Liver (tissue), 3 donors: ENCODE results near the gene DIAPH2.

Experiments used
- HNF4A ChIP-seq, 2 donors: conservative IDR thresholded peaks; 2 replicates each; pipeline ENCODE4 v1.6.1; 2016; ENCODE audit warnings: antibody characterized with exemption in 2 of 2, mild to moderate bottlenecking in 2 of 2
- YY1 ChIP-seq: IDR thresholded peaks from 2 replicates; pipeline ENCODE4 v1.6.1; 2016; ENCODE audit warnings: antibody characterized with exemption, mild to moderate bottlenecking
- TF ChIP-seq, protein P1 (sequence below): fragments of 150-350 bp; IDR thresholded peaks from 2 replicates; pipeline ENCODE4 v1.5.1; 2017; ENCODE audit warnings: improper control_type of control experiment, low read depth, low read length; ENCODE audit not compliant: missing input control
- TF ChIP-seq, protein P2 (sequence below): IDR thresholded peaks from 2 replicates; pipeline ENCODE4 v1.6.1; 2016; ENCODE audit warnings: antibody characterized with exemption, mild to moderate bottlenecking
- donor health status: healthy.
- donor health status: healthy.

DNA sequence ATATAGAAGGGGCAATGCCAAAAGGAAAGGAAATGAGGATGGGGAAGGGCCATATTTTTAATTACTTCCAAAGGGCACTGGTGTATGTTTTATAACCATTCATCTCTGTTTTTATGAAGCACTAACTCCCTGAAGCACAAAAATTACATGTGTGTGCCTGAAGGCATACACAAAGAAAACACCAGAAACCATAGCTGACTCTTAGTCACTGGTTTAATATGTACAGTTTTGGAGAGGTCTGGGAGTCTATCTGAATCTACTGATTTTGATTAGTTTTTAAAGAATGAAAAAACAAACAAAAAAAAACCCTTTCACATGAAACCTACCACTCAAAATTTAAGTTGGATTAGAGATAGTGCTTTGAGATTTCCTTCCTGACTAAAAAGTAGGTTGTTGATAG, 637.8 kb downstream of the DIAPH2 start:
- TF ChIP-seq, protein P1, sequence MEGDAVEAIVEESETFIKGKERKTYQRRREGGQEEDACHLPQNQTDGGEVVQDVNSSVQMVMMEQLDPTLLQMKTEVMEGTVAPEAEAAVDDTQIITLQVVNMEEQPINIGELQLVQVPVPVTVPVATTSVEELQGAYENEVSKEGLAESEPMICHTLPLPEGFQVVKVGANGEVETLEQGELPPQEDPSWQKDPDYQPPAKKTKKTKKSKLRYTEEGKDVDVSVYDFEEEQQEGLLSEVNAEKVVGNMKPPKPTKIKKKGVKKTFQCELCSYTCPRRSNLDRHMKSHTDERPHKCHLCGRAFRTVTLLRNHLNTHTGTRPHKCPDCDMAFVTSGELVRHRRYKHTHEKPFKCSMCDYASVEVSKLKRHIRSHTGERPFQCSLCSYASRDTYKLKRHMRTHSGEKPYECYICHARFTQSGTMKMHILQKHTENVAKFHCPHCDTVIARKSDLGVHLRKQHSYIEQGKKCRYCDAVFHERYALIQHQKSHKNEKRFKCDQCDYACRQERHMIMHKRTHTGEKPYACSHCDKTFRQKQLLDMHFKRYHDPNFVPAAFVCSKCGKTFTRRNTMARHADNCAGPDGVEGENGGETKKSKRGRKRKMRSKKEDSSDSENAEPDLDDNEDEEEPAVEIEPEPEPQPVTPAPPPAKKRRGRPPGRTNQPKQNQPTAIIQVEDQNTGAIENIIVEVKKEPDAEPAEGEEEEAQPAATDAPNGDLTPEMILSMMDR: no peak
- TF ChIP-seq, protein P2, sequence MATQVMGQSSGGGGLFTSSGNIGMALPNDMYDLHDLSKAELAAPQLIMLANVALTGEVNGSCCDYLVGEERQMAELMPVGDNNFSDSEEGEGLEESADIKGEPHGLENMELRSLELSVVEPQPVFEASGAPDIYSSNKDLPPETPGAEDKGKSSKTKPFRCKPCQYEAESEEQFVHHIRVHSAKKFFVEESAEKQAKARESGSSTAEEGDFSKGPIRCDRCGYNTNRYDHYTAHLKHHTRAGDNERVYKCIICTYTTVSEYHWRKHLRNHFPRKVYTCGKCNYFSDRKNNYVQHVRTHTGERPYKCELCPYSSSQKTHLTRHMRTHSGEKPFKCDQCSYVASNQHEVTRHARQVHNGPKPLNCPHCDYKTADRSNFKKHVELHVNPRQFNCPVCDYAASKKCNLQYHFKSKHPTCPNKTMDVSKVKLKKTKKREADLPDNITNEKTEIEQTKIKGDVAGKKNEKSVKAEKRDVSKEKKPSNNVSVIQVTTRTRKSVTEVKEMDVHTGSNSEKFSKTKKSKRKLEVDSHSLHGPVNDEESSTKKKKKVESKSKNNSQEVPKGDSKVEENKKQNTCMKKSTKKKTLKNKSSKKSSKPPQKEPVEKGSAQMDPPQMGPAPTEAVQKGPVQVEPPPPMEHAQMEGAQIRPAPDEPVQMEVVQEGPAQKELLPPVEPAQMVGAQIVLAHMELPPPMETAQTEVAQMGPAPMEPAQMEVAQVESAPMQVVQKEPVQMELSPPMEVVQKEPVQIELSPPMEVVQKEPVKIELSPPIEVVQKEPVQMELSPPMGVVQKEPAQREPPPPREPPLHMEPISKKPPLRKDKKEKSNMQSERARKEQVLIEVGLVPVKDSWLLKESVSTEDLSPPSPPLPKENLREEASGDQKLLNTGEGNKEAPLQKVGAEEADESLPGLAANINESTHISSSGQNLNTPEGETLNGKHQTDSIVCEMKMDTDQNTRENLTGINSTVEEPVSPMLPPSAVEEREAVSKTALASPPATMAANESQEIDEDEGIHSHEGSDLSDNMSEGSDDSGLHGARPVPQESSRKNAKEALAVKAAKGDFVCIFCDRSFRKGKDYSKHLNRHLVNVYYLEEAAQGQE: no peak
- TF ChIP-seq YY1 (no peak), HNF4A (conservative IDR thresholded peaks at IDR 0.05) (no peak)
